ENCODE data around the gene SLC38A10. TPM values are rescaled to one million over a fixed set of nuclear protein-coding genes. Genes with fewer than 3 reads are reported as not detected.

Gene SLC38A10
- total RNA-seq, 1 donor from 2014 or later, result 116 TPM

- Mint-ChIP-seq H3K36me3 (ENCODE audit: low read depth) (no peaks in the 10 kb centered on the region), H3K4me1 (ENCODE audit: low read depth) (no peaks in the 10 kb centered on the region), H3K27ac (ENCODE audit: unreplicated experiment) (no peak overlapping the region), H3K27me3 (ENCODE audit: low read depth) (peaks cover 4% of the 10 kb centered on the region), H3K4me3 (ENCODE audit: unreplicated experiment) (no peak overlapping the region), H3K9me3 (ENCODE audit: low read depth) (no peaks in the 10 kb centered on the region)
- no peak for TF ChIP-seq CTCF (IDR thresholded peaks at IDR 0.05)
- no peak for DNase-seq (ENCODE audit: low spot score)
These were observed 22.4 kb upstream of the SLC38A10 start for GRCh38 chr17:81317530-81317821.

- Mint-ChIP-seq H3K4me1 (ENCODE audit: low read depth) (no peaks in the 10 kb centered on the region), H3K9me3 (ENCODE audit: low read depth) (no peaks in the 10 kb centered on the region), H3K27ac (ENCODE audit: unreplicated experiment) (no peak overlapping the region), H3K27me3 (ENCODE audit: low read depth) (peaks cover 4% of the 10 kb centered on the region), H3K4me3 (ENCODE audit: unreplicated experiment) (no peak overlapping the region), H3K36me3 (ENCODE audit: low read depth) (no peaks in the 10 kb centered on the region)
- no peak for DNase-seq (ENCODE audit: low spot score)
- TF ChIP-seq CTCF (IDR thresholded peaks at IDR 0.05), result no peak
These were observed 20.8 kb upstream of the SLC38A10 start for GRCh38 chr17:81315885-81316391.

- Mint-ChIP-seq H3K27me3 (ENCODE audit: low read depth) (peaks cover 4% of the 10 kb centered on the region), H3K36me3 (ENCODE audit: low read depth) (no peaks in the 10 kb centered on the region), H3K4me1 (ENCODE audit: low read depth) (no peaks in the 10 kb centered on the region), H3K9me3 (ENCODE audit: low read depth) (no peaks in the 10 kb centered on the region), H3K27ac (ENCODE audit: unreplicated experiment) (no peak overlapping the region), H3K4me3 (ENCODE audit: unreplicated experiment) (no peak overlapping the region)
- TF ChIP-seq CTCF (IDR thresholded peaks at IDR 0.05), result no peak
- DNase-seq (ENCODE audit: low spot score), result no peak
These were observed 20.2 kb upstream of the SLC38A10 start for GRCh38 chr17:81315129-81315884.

- no peak overlapping the region for H3K27ac Mint-ChIP-seq (ENCODE audit: unreplicated experiment)
- peaks cover under 1% of the 10 kb centered on the region for H3K4me1 Mint-ChIP-seq (ENCODE audit: low read depth)
- peaks cover 4% of the 10 kb centered on the region for H3K27me3 Mint-ChIP-seq (ENCODE audit: low read depth)
- H3K9me3 Mint-ChIP-seq (ENCODE audit: low read depth), result no peaks in the 10 kb centered on the region
- no peaks in the 10 kb centered on the region for H3K36me3 Mint-ChIP-seq (ENCODE audit: low read depth)
- no peak for TF ChIP-seq CTCF (IDR thresholded peaks at IDR 0.05)
- no peak for DNase-seq (ENCODE audit: low spot score)
- H3K4me3 Mint-ChIP-seq (ENCODE audit: unreplicated experiment), result no peak overlapping the region
These were observed 19.4 kb upstream of the SLC38A10 start for GRCh38 chr17:81314398-81315081.

GRCh38 chr17:81313776-81314397 lies 18.8 kb upstream of the SLC38A10 start:
- no peaks in the 10 kb centered on the region for H3K36me3 Mint-ChIP-seq (ENCODE audit: low read depth)
- no peak for DNase-seq (ENCODE audit: low spot score)
- peaks cover 7% of the 10 kb centered on the region for H3K4me1 Mint-ChIP-seq (ENCODE audit: low read depth)
- peaks cover 4% of the 10 kb centered on the region for H3K27me3 Mint-ChIP-seq (ENCODE audit: low read depth)
- no peak for TF ChIP-seq CTCF (IDR thresholded peaks at IDR 0.05)
- no peak overlapping the region for H3K27ac Mint-ChIP-seq (ENCODE audit: unreplicated experiment)
- no peaks in the 10 kb centered on the region for H3K9me3 Mint-ChIP-seq (ENCODE audit: low read depth)
- H3K4me3 Mint-ChIP-seq (ENCODE audit: unreplicated experiment), result no peak overlapping the region
